Mesendoderm (in vitro differentiated cells): ENCODE measurements around the gene LRWD1.

Experiments used
- DNase-seq: peaks from one replicate; pipeline ENCODE4 v3.0.0; 2013
- H2AK5ac ChIP-seq: 2 replicates; pipeline ENCODE4 v1.6.1; 2013; ENCODE audit warnings: low read length, inconsistent platforms
- H2BK120ac ChIP-seq: 2 replicates; pipeline ENCODE4 v1.6.1; 2013; ENCODE audit warnings: low read depth, mild to moderate bottlenecking, low read length, moderate library complexity, mixed read lengths
- H2BK15ac ChIP-seq: replicated peaks from 2 replicates; pipeline ENCODE4 v1.6.1; 2013; ENCODE audit warnings: low read depth, mild to moderate bottlenecking, moderate library complexity
- H2BK5ac ChIP-seq: 2 replicates; pipeline ENCODE4 v1.6.1; 2013; ENCODE audit warnings: low read length, inconsistent platforms
- H3K18ac ChIP-seq: 2 replicates; pipeline ENCODE4 v1.6.1; 2013; ENCODE audit warnings: mild to moderate bottlenecking, low read length, mixed read lengths
- H3K23ac ChIP-seq: one replicate; pipeline ENCODE4 v1.6.1; 2013; ENCODE audit warnings: low read length
- H3K27ac ChIP-seq: 2 replicates; pipeline ENCODE4 v1.5.1; 2013; ENCODE audit warnings: low read depth, mild to moderate bottlenecking, inconsistent platforms, low read length, moderate library complexity
- H3K27me3 ChIP-seq: 2 replicates; pipeline ENCODE4 v1.6.1; 2013; ENCODE audit warnings: low read length, control low read depth, mild to moderate bottlenecking, inconsistent platforms; ENCODE audit not compliant: insufficient read depth, poor library complexity
- H3K36me3 ChIP-seq: 2 replicates; pipeline ENCODE4 v1.6.1; 2013; ENCODE audit warnings: low read length, inconsistent platforms; ENCODE audit not compliant: control insufficient read depth, insufficient read depth
- H3K4ac ChIP-seq: one replicate; pipeline ENCODE4 v1.6.1; 2013; ENCODE audit warnings: low read depth, mild to moderate bottlenecking, low read length, moderate library complexity
- H3K4me1 ChIP-seq: 2 replicates; pipeline ENCODE4 v1.6.1; 2013; ENCODE audit warnings: low read depth, low read length, inconsistent platforms; ENCODE audit not compliant: control insufficient read depth
- H3K4me2 ChIP-seq: 2 replicates; pipeline ENCODE4 v1.6.1; 2013; ENCODE audit warnings: low read length
- H3K4me3 ChIP-seq: 2 replicates; pipeline ENCODE4 v1.5.1; 2013; ENCODE audit warnings: mild to moderate bottlenecking, low read length
- H3K56ac ChIP-seq: one replicate; pipeline ENCODE4 v1.6.1; 2013; ENCODE audit warnings: low read length
- H3K79me1 ChIP-seq: 2 replicates; pipeline ENCODE4 v1.6.1; 2013; ENCODE audit warnings: low read length, inconsistent platforms
- H3K79me2 ChIP-seq: 2 replicates; pipeline ENCODE4 v1.6.1; 2013; ENCODE audit warnings: mild to moderate bottlenecking, low read length; ENCODE audit not compliant: control insufficient read depth, insufficient read depth
- H3K9ac ChIP-seq: 2 replicates; pipeline ENCODE4 v1.6.1; 2013; ENCODE audit warnings: low read length, inconsistent platforms
- H4K5ac ChIP-seq: one replicate; pipeline ENCODE4 v1.6.1; 2013; ENCODE audit warnings: low read length
- H4K8ac ChIP-seq: one replicate; pipeline ENCODE4 v1.6.1; 2013; ENCODE audit warnings: low read depth, mild to moderate bottlenecking, control low read depth, low read length, moderate library complexity
- WGBS: extraction: QIAGEN DNeasy Blood & Tissue Kit; methylation state at CpG from one replicate; pipeline ENCODE4 v1.1.7; 2013; ENCODE audit warnings: low lambda C conversion rate, missing lambda C conversion rate; ENCODE audit not compliant: insufficient coverage; ENCODE audit errors: extremely low coverage; 5-methylcytosine and 5-hydroxymethylcytosine counted together

The LRWD1 gene

GRCh38 chr7:102467581-102468477, 3.0 kb downstream of the LRWD1 start:
- Histone ChIP-seq H3K36me3 (peaks cover 5% of the 10 kb centered on the region), H3K4me3 (no peak overlapping the region), H4K8ac (no peak overlapping the region), H2BK5ac (no peak overlapping the region), H3K9ac (no peak overlapping the region), H3K27me3 (no peaks in the 10 kb centered on the region), H3K79me1 (peaks cover 12% of the 10 kb centered on the region), H3K79me2 (peaks cover 5% of the 10 kb centered on the region), H3K4ac (no peak overlapping the region), H3K27ac (no peak overlapping the region), H3K56ac (no peak overlapping the region), H4K5ac (no peak overlapping the region), H3K4me1 (no peaks in the 10 kb centered on the region), H3K18ac (no peak overlapping the region), H2BK15ac (no peak overlapping the region), H3K4me2 (no peak overlapping the region), H2AK5ac (no peak overlapping the region), H3K23ac (no peak overlapping the region), H2BK120ac (no peak overlapping the region)
- DNase-seq, result no peak
- no CpG with 5 or more reads among the region's 24 CpGs for WGBS

- H2BK5ac ChIP-seq, result no peak overlapping the region
- H3K79me2 ChIP-seq, result peaks cover 5% of the 10 kb centered on the region
- H4K5ac ChIP-seq, result no peak overlapping the region
- no peak overlapping the region for H3K9ac ChIP-seq
- H3K18ac ChIP-seq, result no peak overlapping the region
- H3K79me1 ChIP-seq, result peaks cover 9% of the 10 kb centered on the region
- H3K27me3 ChIP-seq, result no peaks in the 10 kb centered on the region
- peaks cover 5% of the 10 kb centered on the region for H3K36me3 ChIP-seq
- no peak overlapping the region for H3K56ac ChIP-seq
- H3K4me3 ChIP-seq, result no peak overlapping the region
- no peak overlapping the region for H2AK5ac ChIP-seq
- DNase-seq, result no peak
- no peak overlapping the region for H2BK120ac ChIP-seq
- no peaks in the 10 kb centered on the region for H3K4me1 ChIP-seq
- H2BK15ac ChIP-seq, result no peak overlapping the region
- H3K27ac ChIP-seq, result no peak overlapping the region
- no peak overlapping the region for H3K23ac ChIP-seq
- no peak overlapping the region for H3K4me2 ChIP-seq
- no CpG with 5 or more reads among the region's 40 CpGs for WGBS
- no peak overlapping the region for H3K4ac ChIP-seq
- no peak overlapping the region for H4K8ac ChIP-seq
These were observed 3.9 kb downstream of the LRWD1 start for GRCh38 chr7:102468478-102469350.

GRCh38 chr7:102469351-102469971, 4.7 kb downstream of the LRWD1 start:
- no peak overlapping the region for H4K8ac ChIP-seq
- H3K4ac ChIP-seq, result no peak overlapping the region
- no peaks in the 10 kb centered on the region for H3K4me1 ChIP-seq
- no peak overlapping the region for H3K18ac ChIP-seq
- peaks cover 3% of the 10 kb centered on the region for H3K79me1 ChIP-seq
- H3K27me3 ChIP-seq, result no peaks in the 10 kb centered on the region
- H3K56ac ChIP-seq, result no peak overlapping the region
- H2AK5ac ChIP-seq, result no peak overlapping the region
- no peak overlapping the region for H2BK120ac ChIP-seq
- no CpG with 5 or more reads among the region's 24 CpGs for WGBS
- H3K27ac ChIP-seq, result no peak overlapping the region
- H3K4me2 ChIP-seq, result no peak overlapping the region
- no peak for DNase-seq
- no peak overlapping the region for H2BK5ac ChIP-seq
- no peak overlapping the region for H2BK15ac ChIP-seq
- H3K36me3 ChIP-seq, result peaks cover 5% of the 10 kb centered on the region
- H3K9ac ChIP-seq, result no peak overlapping the region
- H3K79me2 ChIP-seq, result no peaks in the 10 kb centered on the region
- H3K23ac ChIP-seq, result no peak overlapping the region
- no peak overlapping the region for H3K4me3 ChIP-seq
- no peak overlapping the region for H4K5ac ChIP-seq

- H3K56ac ChIP-seq, result no peak overlapping the region
- H3K36me3 ChIP-seq, result peaks cover 5% of the 10 kb centered on the region
These were observed 5.4 kb downstream of the LRWD1 start for GRCh38 chr7:102469972-102470825.

GRCh38 chr7:102471791-102472125, 7.0 kb downstream of the LRWD1 start:
- H4K5ac ChIP-seq, result no peak overlapping the region
- no peaks in the 10 kb centered on the region for H3K4me1 ChIP-seq
- no peak for DNase-seq
- no peak overlapping the region for H3K56ac ChIP-seq
- no peaks in the 10 kb centered on the region for H3K79me2 ChIP-seq
- H2BK120ac ChIP-seq, result no peak overlapping the region
- no peak overlapping the region for H3K4me3 ChIP-seq
- H2BK5ac ChIP-seq, result no peak overlapping the region
- no peak overlapping the region for H3K27ac ChIP-seq
- no peak overlapping the region for H3K18ac ChIP-seq
- no peak overlapping the region for H4K8ac ChIP-seq
- H2AK5ac ChIP-seq, result no peak overlapping the region
- WGBS, result no CpG with 5 or more reads among the region's 6 CpGs
- H3K36me3 ChIP-seq, result peaks cover 5% of the 10 kb centered on the region
- no peak overlapping the region for H3K23ac ChIP-seq
- H3K9ac ChIP-seq, result no peak overlapping the region
- no peak overlapping the region for H3K4me2 ChIP-seq
- no peak overlapping the region for H2BK15ac ChIP-seq
- no peak overlapping the region for H3K4ac ChIP-seq
- no peaks in the 10 kb centered on the region for H3K79me1 ChIP-seq
- no peaks in the 10 kb centered on the region for H3K27me3 ChIP-seq

More at GRCh38 chr7:102469972-102470825, 5.4 kb downstream of the LRWD1 start:
- no peaks in the 10 kb centered on the region for H3K4me1 ChIP-seq
- no peak overlapping the region for H3K4me3 ChIP-seq
- no peak overlapping the region for H2BK15ac ChIP-seq
- no peak overlapping the region for H3K9ac ChIP-seq
- H4K5ac ChIP-seq, result no peak overlapping the region
- no peak for DNase-seq
- H3K27ac ChIP-seq, result no peak overlapping the region
- no peak overlapping the region for H3K18ac ChIP-seq
- H2BK120ac ChIP-seq, result no peak overlapping the region
- no CpG with 5 or more reads among the region's 20 CpGs for WGBS
- no peak overlapping the region for H2AK5ac ChIP-seq
- no peak overlapping the region for H4K8ac ChIP-seq
- H3K79me1 ChIP-seq, result peaks cover 3% of the 10 kb centered on the region
- no peak overlapping the region for H3K4ac ChIP-seq
- no peaks in the 10 kb centered on the region for H3K27me3 ChIP-seq
- H3K23ac ChIP-seq, result no peak overlapping the region
- H3K4me2 ChIP-seq, result no peak overlapping the region
- H2BK5ac ChIP-seq, result no peak overlapping the region
- H3K79me2 ChIP-seq, result no peaks in the 10 kb centered on the region
